ENCODE measurements around the gene PHACTR3. TPM values are rescaled to one million over a fixed set of nuclear protein-coding genes. Genes with fewer than 3 reads are reported as not detected.
A peak's percentile ranks its signal among the peaks of the same experiment; 100 is the strongest.

PHACTR3 gene
- total RNA-seq, 1 experiment from 2014 or later: not detected

DNA sequence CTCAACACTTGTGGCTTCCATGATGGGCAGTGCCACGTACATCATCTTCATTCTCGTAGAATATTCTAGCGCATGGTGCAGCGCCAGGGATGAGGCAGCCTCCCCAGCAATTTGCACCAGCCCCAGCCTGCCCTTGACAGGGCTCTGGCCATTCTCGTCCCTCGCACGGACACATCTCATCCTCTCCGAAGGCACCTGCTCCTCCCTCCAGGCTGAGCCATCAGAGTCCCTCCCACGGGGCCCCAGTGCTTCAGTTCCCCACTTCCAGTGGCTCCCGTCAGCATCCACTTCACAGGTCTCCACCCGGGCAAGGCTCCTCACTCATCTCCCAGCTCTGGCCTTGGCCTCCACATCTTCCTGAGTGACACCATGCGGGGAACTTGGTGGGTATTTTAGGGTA lies 13.3 kb upstream of the PHACTR3 start:
- no peak overlapping the region for H3K27ac ChIP-seq (ENCODE audit: low read length)
- H3K4me1 ChIP-seq (ENCODE audit: low read length): no peaks in the 10 kb centered on the region
- H4K20me1 ChIP-seq (ENCODE audit: insufficient read depth, low read depth, low read length): no peaks in the 10 kb centered on the region
- H3K4me3 ChIP-seq (ENCODE audit: low read length): no peak overlapping the region
- H3K9me3 ChIP-seq (ENCODE audit: low read length): no peaks in the 10 kb centered on the region
- H3K27me3 ChIP-seq (ENCODE audit: low read length): no peaks in the 10 kb centered on the region
- H3K9ac ChIP-seq (ENCODE audit: low read length): no peak overlapping the region
- no peak for DNase-seq
- no peak overlapping the region for H3K4me2 ChIP-seq (ENCODE audit: low read depth, low read length, poor library complexity, severe bottlenecking)
- no peaks in the 10 kb centered on the region for H3K79me2 ChIP-seq (ENCODE audit: low read length)
- no peak overlapping the region for H2AFZ ChIP-seq (ENCODE audit: low read length)
- H3K36me3 ChIP-seq (ENCODE audit: insufficient read depth, low read length): no peaks in the 10 kb centered on the region
- H3K9me2 ChIP-seq (replicated peaks; ENCODE audit: insufficient read depth, low read length): no peaks in the 10 kb centered on the region

DNA sequence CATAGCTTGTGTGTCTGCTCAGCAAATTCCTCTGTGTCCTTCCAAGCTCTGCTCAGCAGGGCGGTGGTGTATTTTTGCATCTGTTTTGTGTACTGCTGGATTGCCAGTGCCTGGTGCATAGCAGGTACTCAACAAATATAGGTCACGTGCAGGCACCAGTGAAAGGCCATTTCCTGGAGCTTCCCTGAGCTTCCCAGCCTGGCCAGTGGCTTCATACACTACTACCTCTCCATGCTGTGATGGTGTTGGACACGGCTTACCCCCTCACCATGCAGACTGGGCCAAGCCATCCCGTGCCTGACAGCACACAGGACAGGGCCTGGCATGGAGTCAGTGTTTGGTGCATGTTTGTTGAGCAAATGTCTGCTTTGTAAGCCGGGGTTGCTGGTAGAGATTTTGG lies 7.7 kb upstream of the PHACTR3 start:
- H2AFZ ChIP-seq (ENCODE audit: low read length): no peak overlapping the region
- H3K79me2 ChIP-seq (ENCODE audit: low read length): no peaks in the 10 kb centered on the region
- no peaks in the 10 kb centered on the region for H3K9me3 ChIP-seq (ENCODE audit: low read length)
- DNase-seq: no peak
- H3K36me3 ChIP-seq (ENCODE audit: insufficient read depth, low read length): no peaks in the 10 kb centered on the region
- H3K9ac ChIP-seq (ENCODE audit: low read length): no peak overlapping the region
- H3K27ac ChIP-seq (ENCODE audit: low read length): no peak overlapping the region
- no peaks in the 10 kb centered on the region for H4K20me1 ChIP-seq (ENCODE audit: insufficient read depth, low read depth, low read length)
- no peak overlapping the region for H3K4me2 ChIP-seq (ENCODE audit: low read depth, low read length, poor library complexity, severe bottlenecking)
- H3K4me3 ChIP-seq (ENCODE audit: low read length): no peak overlapping the region
- H3K27me3 ChIP-seq (ENCODE audit: low read length): no peaks in the 10 kb centered on the region
- H3K9me2 ChIP-seq (replicated peaks; ENCODE audit: insufficient read depth, low read length): no peaks in the 10 kb centered on the region
- no peaks in the 10 kb centered on the region for H3K4me1 ChIP-seq (ENCODE audit: low read length)

DNA sequence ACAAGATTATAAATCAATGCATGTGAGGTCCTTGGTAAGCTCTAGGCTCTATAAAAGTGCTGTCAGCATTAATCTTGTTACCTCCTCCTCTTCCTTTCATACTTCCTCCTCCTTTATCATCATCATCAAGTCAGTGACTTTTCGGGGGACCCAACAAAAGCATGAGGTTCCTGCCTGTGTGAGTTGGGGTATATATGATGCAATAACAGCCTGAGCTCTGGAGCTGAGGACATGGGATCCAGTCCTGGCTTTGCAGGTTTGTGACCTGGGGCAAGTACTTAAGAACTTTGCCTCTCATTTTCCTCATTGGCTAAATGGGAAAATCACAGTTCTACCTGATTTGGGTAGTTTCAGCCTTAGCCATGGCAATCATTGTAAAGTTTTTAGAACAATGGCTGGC lies 7.1 kb upstream of the PHACTR3 start:
- Histone ChIP-seq H2AFZ (ENCODE audit: low read length) (no peak overlapping the region), H3K4me2 (ENCODE audit: low read depth, low read length, poor library complexity, severe bottlenecking) (no peak overlapping the region), H3K36me3 (ENCODE audit: insufficient read depth, low read length) (no peaks in the 10 kb centered on the region)

DNA sequence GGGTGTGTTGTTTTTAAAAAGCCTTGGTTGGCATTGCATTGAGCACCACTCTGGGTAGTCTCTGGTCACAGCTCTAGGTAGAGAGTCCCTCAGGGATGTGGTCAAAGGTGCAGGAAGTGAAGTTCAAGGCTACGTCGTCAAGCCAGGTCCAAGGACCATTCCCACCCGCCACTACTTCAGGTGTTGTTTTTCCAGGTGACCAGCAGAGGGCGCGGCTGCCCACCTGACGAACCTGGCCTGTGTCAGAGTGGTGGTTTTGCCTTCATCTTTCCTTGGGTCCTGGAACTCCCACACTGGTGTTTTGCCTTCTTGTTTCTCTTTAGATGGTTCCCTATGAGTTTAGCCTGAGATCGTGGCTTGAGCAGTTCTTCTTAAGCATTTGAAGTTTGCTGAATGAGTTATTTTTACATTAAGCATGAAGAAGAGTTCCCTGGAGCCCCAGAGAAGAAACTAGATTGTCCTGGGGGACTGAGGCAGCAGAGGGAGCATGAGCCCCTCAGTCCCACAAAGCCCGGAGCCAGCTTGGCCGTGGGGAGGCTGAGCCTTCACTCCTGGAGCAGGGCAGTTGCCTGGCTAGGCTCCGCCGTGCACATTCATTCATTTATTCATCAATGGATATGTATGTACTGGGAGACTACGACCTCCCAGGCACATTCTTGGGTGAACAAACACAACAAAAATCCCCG lies 5.6 kb upstream of the PHACTR3 start:
- no peaks in the 10 kb centered on the region for H3K27me3 ChIP-seq (ENCODE audit: low read length)
- H4K20me1 ChIP-seq (ENCODE audit: insufficient read depth, low read depth, low read length): no peaks in the 10 kb centered on the region
- H3K4me1 ChIP-seq (ENCODE audit: low read length): no peaks in the 10 kb centered on the region
- peak; percentile 69 for DNase-seq
- no peaks in the 10 kb centered on the region for H3K79me2 ChIP-seq (ENCODE audit: low read length)
- H3K9ac ChIP-seq (ENCODE audit: low read length): no peak overlapping the region
- H3K4me2 ChIP-seq (ENCODE audit: low read depth, low read length, poor library complexity, severe bottlenecking): no peak overlapping the region
- no peaks in the 10 kb centered on the region for H3K36me3 ChIP-seq (ENCODE audit: insufficient read depth, low read length)
- H3K27ac ChIP-seq (ENCODE audit: low read length): no peak overlapping the region
- no peak overlapping the region for H3K4me3 ChIP-seq (ENCODE audit: low read length)
- no peaks in the 10 kb centered on the region for H3K9me2 ChIP-seq (replicated peaks; ENCODE audit: insufficient read depth, low read length)
- H2AFZ ChIP-seq (ENCODE audit: low read length): no peak overlapping the region
- H3K9me3 ChIP-seq (ENCODE audit: low read length): no peaks in the 10 kb centered on the region

More for the DNA sequence above, 7.1 kb upstream of the PHACTR3 start:
- Histone ChIP-seq H3K9me2 (replicated peaks; ENCODE audit: insufficient read depth, low read length) (no peaks in the 10 kb centered on the region), H3K9ac (ENCODE audit: low read length) (no peak overlapping the region), H3K79me2 (ENCODE audit: low read length) (no peaks in the 10 kb centered on the region), H4K20me1 (ENCODE audit: insufficient read depth, low read depth, low read length) (no peaks in the 10 kb centered on the region), H3K9me3 (ENCODE audit: low read length) (no peaks in the 10 kb centered on the region), H3K27me3 (ENCODE audit: low read length) (no peaks in the 10 kb centered on the region), H3K27ac (ENCODE audit: low read length) (no peak overlapping the region), H3K4me1 (ENCODE audit: low read length) (no peaks in the 10 kb centered on the region), H3K4me3 (ENCODE audit: low read length) (no peak overlapping the region)
- DNase-seq: no peak

DNA sequence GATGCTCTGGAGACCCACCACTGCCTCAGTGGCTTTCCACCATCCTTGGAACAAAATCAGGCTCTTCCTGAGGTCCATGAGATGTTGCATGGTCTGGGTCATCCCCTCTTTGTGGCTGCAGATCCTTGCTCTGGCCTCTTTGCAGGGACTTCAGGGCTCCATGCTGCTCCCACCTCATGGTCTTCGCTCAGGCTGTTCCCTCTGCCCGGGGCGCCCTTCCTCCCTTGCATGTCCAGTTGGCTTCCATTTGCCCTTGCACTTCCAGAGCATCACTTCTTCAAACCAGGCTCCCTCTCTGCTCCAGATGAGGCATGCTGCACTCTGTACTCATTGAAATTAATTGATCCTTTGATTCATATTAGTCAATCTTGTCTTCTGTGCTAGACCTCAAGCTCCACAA lies 4.4 kb upstream of the PHACTR3 start:
- Histone ChIP-seq H3K4me1 (ENCODE audit: low read length) (no peaks in the 10 kb centered on the region), H3K27ac (ENCODE audit: low read length) (no peak overlapping the region), H3K9me2 (replicated peaks; ENCODE audit: insufficient read depth, low read length) (no peaks in the 10 kb centered on the region), H3K79me2 (ENCODE audit: low read length) (no peaks in the 10 kb centered on the region), H3K4me2 (ENCODE audit: low read depth, low read length, poor library complexity, severe bottlenecking) (no peak overlapping the region), H3K36me3 (ENCODE audit: insufficient read depth, low read length) (no peaks in the 10 kb centered on the region), H3K9ac (ENCODE audit: low read length) (no peak overlapping the region), H3K9me3 (ENCODE audit: low read length) (no peaks in the 10 kb centered on the region), H4K20me1 (ENCODE audit: insufficient read depth, low read depth, low read length) (no peaks in the 10 kb centered on the region), H2AFZ (ENCODE audit: low read length) (no peak overlapping the region), H3K4me3 (ENCODE audit: low read length) (no peak overlapping the region), H3K27me3 (ENCODE audit: low read length) (no peaks in the 10 kb centered on the region)
- DNase-seq: no peak

DNA sequence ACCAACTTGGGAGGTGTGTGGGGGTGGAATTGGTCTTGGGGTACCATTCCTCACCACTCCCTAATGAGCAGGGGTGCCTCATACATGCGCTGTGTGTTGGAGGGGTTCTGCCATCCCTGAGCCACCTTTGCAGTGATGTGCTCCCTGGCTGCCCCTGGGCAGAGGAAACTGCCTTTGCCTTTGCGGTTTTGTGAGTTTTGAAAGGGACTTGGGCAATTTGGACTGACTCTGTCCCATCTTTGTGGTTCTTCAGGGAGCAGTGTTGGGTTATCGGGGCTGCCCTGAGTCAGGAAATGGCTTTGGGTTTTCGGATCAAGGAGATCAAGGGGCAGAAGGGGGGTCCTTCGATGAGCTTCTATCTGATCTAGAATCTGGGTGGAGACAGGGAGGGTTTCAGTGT lies 3.9 kb upstream of the PHACTR3 start:
- H4K20me1 ChIP-seq (ENCODE audit: insufficient read depth, low read depth, low read length): no peaks in the 10 kb centered on the region
- no peaks in the 10 kb centered on the region for H3K27me3 ChIP-seq (ENCODE audit: low read length)
- no peaks in the 10 kb centered on the region for H3K9me2 ChIP-seq (replicated peaks; ENCODE audit: insufficient read depth, low read length)
- DNase-seq: no peak
- no peak overlapping the region for H3K4me2 ChIP-seq (ENCODE audit: low read depth, low read length, poor library complexity, severe bottlenecking)
- H3K79me2 ChIP-seq (ENCODE audit: low read length): no peaks in the 10 kb centered on the region
- no peaks in the 10 kb centered on the region for H3K9me3 ChIP-seq (ENCODE audit: low read length)
- H2AFZ ChIP-seq (ENCODE audit: low read length): no peak overlapping the region
- H3K27ac ChIP-seq (ENCODE audit: low read length): no peak overlapping the region
- no peaks in the 10 kb centered on the region for H3K4me1 ChIP-seq (ENCODE audit: low read length)
- H3K9ac ChIP-seq (ENCODE audit: low read length): no peak overlapping the region
- H3K4me3 ChIP-seq (ENCODE audit: low read length): no peak overlapping the region
- no peaks in the 10 kb centered on the region for H3K36me3 ChIP-seq (ENCODE audit: insufficient read depth, low read length)

DNA sequence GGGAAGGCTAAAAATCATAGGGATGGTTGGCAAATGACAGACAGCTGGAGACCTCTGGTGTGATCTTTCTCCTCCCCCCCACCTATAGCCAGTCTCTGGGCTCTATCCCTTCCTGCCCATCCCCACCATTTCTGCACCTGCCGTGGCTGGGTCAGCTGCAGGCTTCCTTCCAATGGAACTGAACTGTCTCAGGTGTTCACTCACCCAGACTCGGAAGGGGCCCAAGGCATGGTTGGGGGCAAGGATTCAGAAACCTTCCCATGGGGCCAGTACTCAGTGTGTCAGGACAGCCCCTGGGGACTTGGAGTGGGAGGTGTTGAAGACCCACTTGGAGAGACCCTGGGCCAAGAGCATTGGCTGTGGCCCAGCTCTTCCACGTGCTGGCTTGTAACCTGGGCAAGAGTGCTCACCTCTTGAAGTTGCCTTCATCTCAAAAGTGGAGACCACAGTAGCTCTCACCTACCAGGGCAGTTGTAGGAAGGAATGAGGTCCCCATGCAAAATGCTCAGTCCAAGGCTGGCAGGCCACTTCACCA lies 1.7 kb upstream of the PHACTR3 start:
- no peaks in the 10 kb centered on the region for H4K20me1 ChIP-seq (ENCODE audit: insufficient read depth, low read depth, low read length)
- no peaks in the 10 kb centered on the region for H3K79me2 ChIP-seq (ENCODE audit: low read length)
- H3K9me2 ChIP-seq (replicated peaks; ENCODE audit: insufficient read depth, low read length): no peaks in the 10 kb centered on the region
- DNase-seq: no peak
- H2AFZ ChIP-seq (ENCODE audit: low read length): no peak overlapping the region
- no peaks in the 10 kb centered on the region for H3K27me3 ChIP-seq (ENCODE audit: low read length)
- H3K9me3 ChIP-seq (ENCODE audit: low read length): no peaks in the 10 kb centered on the region
- H3K9ac ChIP-seq (ENCODE audit: low read length): no peak overlapping the region
- no peaks in the 10 kb centered on the region for H3K4me1 ChIP-seq (ENCODE audit: low read length)
- no peak overlapping the region for H3K27ac ChIP-seq (ENCODE audit: low read length)
- no peak overlapping the region for H3K4me3 ChIP-seq (ENCODE audit: low read length)
- no peaks in the 10 kb centered on the region for H3K36me3 ChIP-seq (ENCODE audit: insufficient read depth, low read length)
- H3K4me2 ChIP-seq (ENCODE audit: low read depth, low read length, poor library complexity, severe bottlenecking): no peak overlapping the region

DNA sequence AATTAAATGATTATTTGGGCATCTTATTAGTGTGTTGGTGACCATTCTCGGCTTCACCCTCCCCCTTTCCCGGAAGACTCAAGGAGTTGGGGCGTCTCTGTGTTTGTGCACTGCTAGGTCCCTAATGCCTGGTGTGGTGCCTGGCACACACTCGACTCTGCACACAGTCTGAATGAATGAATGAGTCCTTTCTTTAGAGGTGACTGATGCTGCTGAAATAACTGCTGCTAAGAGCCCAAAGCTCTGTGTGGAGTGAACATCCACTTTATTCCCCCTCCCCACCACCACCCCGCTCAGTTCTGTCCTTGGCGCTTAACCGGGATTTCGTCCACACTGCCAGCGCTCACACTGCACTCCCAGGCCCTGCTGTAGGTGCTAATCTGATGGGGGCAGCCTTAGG lies 1.2 kb upstream of the PHACTR3 start:
- Histone ChIP-seq H3K36me3 (ENCODE audit: insufficient read depth, low read length) (no peaks in the 10 kb centered on the region), H3K4me2 (ENCODE audit: low read depth, low read length, poor library complexity, severe bottlenecking) (no peak overlapping the region), H3K27ac (ENCODE audit: low read length) (no peak overlapping the region), H3K4me3 (ENCODE audit: low read length) (no peak overlapping the region), H3K79me2 (ENCODE audit: low read length) (no peaks in the 10 kb centered on the region), H2AFZ (ENCODE audit: low read length) (no peak overlapping the region), H3K9me3 (ENCODE audit: low read length) (no peaks in the 10 kb centered on the region), H3K9me2 (replicated peaks; ENCODE audit: insufficient read depth, low read length) (no peaks in the 10 kb centered on the region), H3K27me3 (ENCODE audit: low read length) (no peaks in the 10 kb centered on the region), H4K20me1 (ENCODE audit: insufficient read depth, low read depth, low read length) (no peaks in the 10 kb centered on the region), H3K4me1 (ENCODE audit: low read length) (no peaks in the 10 kb centered on the region), H3K9ac (ENCODE audit: low read length) (no peak overlapping the region)
- DNase-seq: no peak
